Sigmoid colon (tissue), 7 donors: Measurements from ENCODE around the gene HPDL. TPM values are rescaled to one million over a fixed set of nuclear protein-coding genes. Genes with fewer than 3 reads are reported as not detected.

Experiments used
- DNase-seq: peaks from one replicate; pipeline ENCODE4 v3.0.0-alpha.2; 2019
- H3K27ac ChIP-seq, 4 donors: fragments of 200-600 bp; sonication (generic); one replicate each; pipeline ENCODE4 v1.5.1; 2016 to 2019; ENCODE audit warnings: mild to moderate bottlenecking in 1 of 4
- H3K27me3 ChIP-seq, 3 donors: fragments of 200-600 bp; sonication (generic); one replicate each; pipeline ENCODE4 v1.5.1; 2019; ENCODE audit warnings: mild to moderate bottlenecking in 1 of 3
- H3K36me3 ChIP-seq, 4 donors: fragments of 200-600 bp; sonication (generic); one replicate each; pipeline ENCODE4 v1.5.1; 2016 to 2019
- H3K4me1 ChIP-seq, 4 donors: fragments of 200-600 bp; sonication (generic); one replicate each; pipeline ENCODE4 v1.5.1; 2017 to 2019
- H3K4me3 ChIP-seq, 4 donors: fragments of 200-600 bp; sonication (generic); one replicate each; pipeline ENCODE4 v1.5.1; 2017 to 2019; ENCODE audit warnings: mild to moderate bottlenecking in 2 of 4, moderate library complexity in 1 of 4
- H3K9me3 ChIP-seq, 4 donors: fragments of 200-600 bp in 3 of 4; sonication (generic) in 3 of 4; one replicate each; pipeline versions ENCODE4 v1.5.1 to v1.6.1; 2013 to 2019
- EP300 ChIP-seq, 4 donors: sonication (generic); formaldehyde crosslinking; IDR thresholded peaks; one replicate each; pipeline ENCODE4 v1.6.1; 2017; ENCODE audit warnings: antibody characterized with exemption in 4 of 4
- POLR2A ChIP-seq, 2 donors: fragments of 450-650 bp; IDR thresholded peaks; one replicate each; pipeline ENCODE4 v1.6.1; 2016; ENCODE audit warnings: antibody characterized with exemption in 2 of 2, mild to moderate bottlenecking in 2 of 2, moderate library complexity in 2 of 2
- POLR2AphosphoS5 ChIP-seq, 4 donors: sonication (generic); formaldehyde crosslinking; IDR thresholded peaks; one replicate each; pipeline ENCODE4 v1.6.1; 2017; ENCODE audit warnings: antibody characterized with exemption in 4 of 4
- WGBS, 2 donors: extraction: QIAGEN DNeasy Blood & Tissue Kit; methylation state at CpG; one replicate each; pipeline ENCODE4 v1.1.7; 2013; 5-methylcytosine and 5-hydroxymethylcytosine counted together
- intact Hi-C: fragments of 100-400 bp; cut with DNase I; formaldehyde crosslinking; loops from one replicate; pipeline ENCODE4 v1.15.1; 2023
- polyA plus RNA-seq, 3 donors: library from polyadenylated mRNA; stranded (reverse); fragments of 200-250 nt; gene quantifications; one replicate each; pipeline ENCODE4 v1.2.3, GENCODE V29; 2013
- total RNA-seq, 4 donors: library from RNA; depleted of rRNA; stranded (reverse); fragments of >200 nt; gene quantifications; one replicate each; pipeline ENCODE4 v1.1.0, GENCODE V29; 2016
- TF ChIP-seq, protein P1 (sequence below), 4 experiments: fragments of 450-650 bp in 3 of 4; fragments of 200-600 bp in 1 of 4; IDR thresholded peaks; one replicate each; pipeline ENCODE4 v1.5.1; 2016 to 2019; ENCODE audit warnings: antibody characterized with exemption in 4 of 4, mild to moderate bottlenecking in 3 of 4, moderate library complexity in 2 of 4
- donor health status: healthy with polysubstance abuse.
- donor health status: Bipolar disorder and iron deficiency.
- donor health status: healthy.

Gene HPDL
- total and polyA plus RNA-seq, 7 donors = 0.95 to 15.7 (median 8.1) TPM; not detected in 3

GRCh38 chr1:45373573-45373972 is 46.9 kb downstream of the HPDL start:
- H3K9me3 ChIP-seq = no peaks in the 10 kb centered on the region
- DNase-seq = no peak
- no peaks in the 10 kb centered on the region for H3K36me3 ChIP-seq
- TF ChIP-seq POLR2A (IDR thresholded peaks at IDR 0.05) (no peak), POLR2AphosphoS5 (IDR thresholded peaks at IDR 0.05) (no peak), EP300 (IDR thresholded peaks at IDR 0.05) (no peak)
- TF ChIP-seq, protein P1, sequence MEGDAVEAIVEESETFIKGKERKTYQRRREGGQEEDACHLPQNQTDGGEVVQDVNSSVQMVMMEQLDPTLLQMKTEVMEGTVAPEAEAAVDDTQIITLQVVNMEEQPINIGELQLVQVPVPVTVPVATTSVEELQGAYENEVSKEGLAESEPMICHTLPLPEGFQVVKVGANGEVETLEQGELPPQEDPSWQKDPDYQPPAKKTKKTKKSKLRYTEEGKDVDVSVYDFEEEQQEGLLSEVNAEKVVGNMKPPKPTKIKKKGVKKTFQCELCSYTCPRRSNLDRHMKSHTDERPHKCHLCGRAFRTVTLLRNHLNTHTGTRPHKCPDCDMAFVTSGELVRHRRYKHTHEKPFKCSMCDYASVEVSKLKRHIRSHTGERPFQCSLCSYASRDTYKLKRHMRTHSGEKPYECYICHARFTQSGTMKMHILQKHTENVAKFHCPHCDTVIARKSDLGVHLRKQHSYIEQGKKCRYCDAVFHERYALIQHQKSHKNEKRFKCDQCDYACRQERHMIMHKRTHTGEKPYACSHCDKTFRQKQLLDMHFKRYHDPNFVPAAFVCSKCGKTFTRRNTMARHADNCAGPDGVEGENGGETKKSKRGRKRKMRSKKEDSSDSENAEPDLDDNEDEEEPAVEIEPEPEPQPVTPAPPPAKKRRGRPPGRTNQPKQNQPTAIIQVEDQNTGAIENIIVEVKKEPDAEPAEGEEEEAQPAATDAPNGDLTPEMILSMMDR (IDR thresholded peaks at IDR 0.05) = no peak
- H3K27ac ChIP-seq = no peak overlapping the region
- H3K4me1 ChIP-seq = no peaks in the 10 kb centered on the region
- H3K4me3 ChIP-seq = no peak overlapping the region
- intact Hi-C loops = no loop called here
- no peaks in the 10 kb centered on the region for H3K27me3 ChIP-seq

DNA sequence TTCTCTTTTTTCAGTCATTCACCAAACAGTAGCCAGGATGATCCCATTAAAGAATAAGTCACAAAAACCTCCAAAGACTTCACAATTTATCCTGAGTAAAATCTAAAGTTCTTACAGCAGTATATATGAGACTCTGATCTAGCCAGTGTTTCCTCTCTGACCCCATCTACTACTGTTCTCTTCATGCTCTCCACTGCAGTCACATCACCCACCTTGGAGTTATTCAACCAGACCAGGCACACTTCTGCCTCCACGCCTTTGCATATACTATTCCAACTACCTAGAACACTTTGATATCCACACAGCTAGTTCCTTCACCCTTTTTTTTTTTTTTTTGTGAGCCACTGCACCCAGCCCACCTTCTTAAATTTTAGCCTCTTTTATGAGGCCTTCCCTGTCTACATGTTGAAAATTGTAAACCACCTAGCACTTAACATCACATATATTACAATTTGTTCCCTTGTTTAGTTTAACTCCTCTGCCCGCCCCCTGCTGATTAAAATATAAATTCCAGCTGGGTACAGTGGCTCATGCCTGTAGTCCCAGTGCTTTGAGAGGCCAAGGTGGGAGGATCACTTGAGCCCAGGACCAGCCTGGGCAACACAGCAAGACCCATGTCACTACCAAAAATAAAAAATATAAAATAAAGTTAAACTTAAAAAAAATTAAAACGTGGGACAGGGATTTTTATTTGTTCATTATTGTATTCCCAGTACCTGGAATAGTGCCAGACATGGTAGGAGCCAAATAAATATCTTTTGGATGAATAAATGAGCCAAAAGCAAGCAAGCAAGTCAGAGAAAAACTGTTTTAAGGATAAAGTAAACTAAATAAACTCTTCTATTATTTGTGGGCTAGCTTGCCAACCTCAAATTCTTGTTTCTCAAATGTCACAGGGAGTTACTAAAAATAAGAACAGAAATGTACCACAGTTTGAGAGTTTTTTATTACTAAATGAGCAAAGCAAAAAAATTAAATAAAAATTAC is 48.7 kb downstream of the HPDL start:
- H3K9me3 ChIP-seq = no peaks in the 10 kb centered on the region
- no peaks in the 10 kb centered on the region for H3K36me3 ChIP-seq
- no peaks in the 10 kb centered on the region for H3K4me1 ChIP-seq
- WGBS, 2 donors = 53 to 70% methylated on average over 3 of the region's 3 CpGs
- no peak overlapping the region for H3K4me3 ChIP-seq
- intact Hi-C loops = no loop called here
- TF ChIP-seq, protein P1 (IDR thresholded peaks at IDR 0.05) = no peak
- TF ChIP-seq POLR2A (IDR thresholded peaks at IDR 0.05) (no peak), EP300 (IDR thresholded peaks at IDR 0.05) (no peak), POLR2AphosphoS5 (IDR thresholded peaks at IDR 0.05) (no peak)
- no peak for DNase-seq
- no peak overlapping the region for H3K27ac ChIP-seq
- no peaks in the 10 kb centered on the region for H3K27me3 ChIP-seq

DNA sequence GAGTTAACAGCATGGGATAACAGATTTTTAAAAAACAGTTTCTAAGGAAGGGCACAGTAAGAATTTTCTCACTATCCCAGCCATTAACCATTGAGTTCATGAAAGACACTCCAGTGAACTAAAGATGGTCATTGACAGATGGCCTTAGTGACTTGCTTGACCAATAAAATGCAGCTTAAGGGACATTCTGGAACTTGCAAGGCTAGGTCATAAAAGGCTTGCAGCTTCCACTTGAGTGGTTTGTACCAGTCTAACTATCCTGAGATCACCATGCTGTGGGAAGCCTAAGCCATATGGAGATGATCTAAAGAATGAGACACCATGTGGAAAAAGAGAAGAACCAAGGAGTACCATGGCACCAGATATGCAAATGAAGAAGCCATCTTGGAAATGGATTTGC is 51.5 kb downstream of the HPDL start:
- intact Hi-C loops = no loop called here
- Histone ChIP-seq H3K9me3 (no peaks in the 10 kb centered on the region), H3K4me1 (no peaks in the 10 kb centered on the region), H3K36me3 (no peaks in the 10 kb centered on the region), H3K27me3 (no peaks in the 10 kb centered on the region), H3K4me3 (no peak overlapping the region), H3K27ac (no peak overlapping the region)
- TF ChIP-seq POLR2AphosphoS5 (IDR thresholded peaks at IDR 0.05) (no peak), POLR2A (IDR thresholded peaks at IDR 0.05) (no peak), EP300 (IDR thresholded peaks at IDR 0.05) (no peak)
- TF ChIP-seq, protein P1 (IDR thresholded peaks at IDR 0.05) = no peak
- DNase-seq = no peak

Other genes with a start within 250 kb of the HPDL start
- 1 to 10 TPM; 2.9 to 4.3 (median 3.3) TPM for gene ZSWIM5, start 120.3 kb upstream of the HPDL start, total RNA-seq
- gene ZSWIM5, start 120.3 kb upstream of the HPDL start, polyA plus RNA-seq = 1 to 10 TPM; 2.4 to 3.2 (median 2.5) TPM
- gene TOE1, start 13.3 kb downstream of the HPDL start, total RNA-seq = 10 to 100 TPM in 1 of 4 donors, 1 to 10 TPM in 3; 7.1 to 10.5 (median 7.3) TPM
- 10 to 100 TPM; 11.4 to 12.9 (median 12.0) TPM for gene TOE1, start 13.3 kb downstream of the HPDL start, polyA plus RNA-seq
- gene MUTYH, start 13.5 kb downstream of the HPDL start, total RNA-seq = 10 to 100 TPM; 15.7 to 22.8 (median 19.2) TPM
- 10 to 100 TPM; 22.4 to 24.6 (median 23.7) TPM for gene MUTYH, start 13.5 kb downstream of the HPDL start, polyA plus RNA-seq
- gene TESK2, start 164.3 kb downstream of the HPDL start, total RNA-seq = 1 to 10 TPM; 4.3 to 7.8 (median 7.0) TPM
- 1 to 10 TPM; 5.8 to 9.2 (median 7.8) TPM for gene TESK2, start 164.3 kb downstream of the HPDL start, polyA plus RNA-seq
- gene CCDC163, start 173.2 kb downstream of the HPDL start, total RNA-seq = 1 to 10 TPM in 1 of 4 donors, under 1 TPM in 3; 0.27 to 1.1 (median 0.77) TPM
- gene CCDC163, start 173.2 kb downstream of the HPDL start, polyA plus RNA-seq = 1 to 10 TPM in 1 of 3 donors, under 1 TPM in 1, not detected in 1; 0.69 to 3.4 TPM
- 1 to 10 TPM in 3 of 4 donors, under 1 TPM in 1; 0.83 to 3.9 (median 1.9) TPM for gene MMACHC, start 173.4 kb downstream of the HPDL start, total RNA-seq
- gene MMACHC, start 173.4 kb downstream of the HPDL start, polyA plus RNA-seq = 1 to 10 TPM; 1.2 to 5.9 (median 3.0) TPM
- 100 to 1,000 TPM; 169 to 257 (median 224) TPM for gene PRDX1, start 195.0 kb downstream of the HPDL start, total RNA-seq
- gene PRDX1, start 195.0 kb downstream of the HPDL start, polyA plus RNA-seq = 100 to 1,000 TPM; 470 to 661 (median 517) TPM
- 10 to 100 TPM; 39.6 to 64.2 (median 55.1) TPM for gene AKR1A1, start 223.9 kb downstream of the HPDL start, total RNA-seq
- gene AKR1A1, start 223.9 kb downstream of the HPDL start, polyA plus RNA-seq = 100 to 1,000 TPM; 175 to 234 (median 217) TPM